Mesothelial cell of epicardium (in vitro differentiated cells): ENCODE results near the gene SKOR2. TPM values are rescaled to one million over a fixed set of nuclear protein-coding genes. Genes with fewer than 3 reads are reported as not detected.

Experiments used
- DNase-seq, 2 experiments: peaks; one replicate each; pipeline ENCODE4 v3.0.0; 2021; ENCODE audit warnings: low spot score in 2 of 2; ENCODE audit not compliant: unreplicated experiment in 2 of 2
- H3K27ac Mint-ChIP-seq: 2 replicates; pipeline ENCODE4 v1.8.0; 2021; ENCODE audit warnings: mixed read lengths
- H3K27me3 Mint-ChIP-seq: 2 replicates; pipeline ENCODE4 v1.8.0; 2021; ENCODE audit warnings: low read depth, mixed read lengths
- H3K36me3 Mint-ChIP-seq: 2 replicates; pipeline ENCODE4 v1.8.0; 2021; ENCODE audit warnings: mixed read lengths
- H3K4me1 Mint-ChIP-seq: 2 replicates; pipeline ENCODE4 v1.8.0; 2021; ENCODE audit warnings: mixed read lengths
- H3K4me3 Mint-ChIP-seq: 2 replicates; pipeline ENCODE4 v1.8.0; 2021; ENCODE audit warnings: mild to moderate bottlenecking, moderate library complexity, mixed read lengths
- H3K9me3 Mint-ChIP-seq: 2 replicates; pipeline ENCODE4 v1.8.0; 2021; ENCODE audit warnings: mixed read lengths
- CTCF ChIP-seq: fragments of 200-600 bp; sonication (generic); IDR thresholded peaks from one replicate; pipeline ENCODE4 v1.5.0; 2021; ENCODE audit warnings: antibody characterized with exemption; ENCODE audit not compliant: unreplicated experiment
- total RNA-seq: library from RNA; stranded (reverse); gene quantifications from 3 replicates; pipeline ENCODE4 v1.2.1, GENCODE V29; 2021

Gene SKOR2
- not detected in 3 replicates for total RNA-seq

GRCh38 chr18:47251289-47252120, at the start of gene SKOR2:
Gene SKOR2 (minus strand): TSS chr18:47251660. CDS start chr18:47249183, 2,477 bp downstream.
- Mint-ChIP-seq H3K4me1 (no peaks in the 10 kb centered on the region), H3K36me3 (no peaks in the 10 kb centered on the region), H3K27ac (no peak within 1 kb of the TSS), H3K9me3 (no peaks in the 10 kb centered on the region), H3K27me3 (peaks cover 87% of the 10 kb centered on the region), H3K4me3 (no peak within 1 kb of the TSS)
- no peak for DNase-seq
- TF ChIP-seq CTCF, result no peak

GRCh38 chr18:47296462-47296861, 45.0 kb upstream of the SKOR2 start:
- Mint-ChIP-seq H3K27me3 (peaks cover 55% of the 10 kb centered on the region), H3K4me1 (no peaks in the 10 kb centered on the region), H3K36me3 (no peaks in the 10 kb centered on the region), H3K4me3 (no peak overlapping the region), H3K9me3 (peaks cover 17% of the 10 kb centered on the region), H3K27ac (no peak overlapping the region)
- no peak for DNase-seq
- no peak for TF ChIP-seq CTCF

- Mint-ChIP-seq H3K36me3 (no peaks in the 10 kb centered on the region), H3K27ac (no peak overlapping the region), H3K4me1 (no peaks in the 10 kb centered on the region), H3K9me3 (peaks cover 4% of the 10 kb centered on the region), H3K4me3 (no peak overlapping the region), H3K27me3 (peaks cover 70% of the 10 kb centered on the region)
- no peak for TF ChIP-seq CTCF
- DNase-seq, result no peak
These were observed 43.3 kb upstream of the SKOR2 start for GRCh38 chr18:47294801-47295200.

- H3K4me1 Mint-ChIP-seq, result no peaks in the 10 kb centered on the region
- no peak overlapping the region for H3K4me3 Mint-ChIP-seq
- TF ChIP-seq CTCF, result no peak
- H3K27ac Mint-ChIP-seq, result no peak overlapping the region
- no peaks in the 10 kb centered on the region for H3K9me3 Mint-ChIP-seq
- peaks cover 86% of the 10 kb centered on the region for H3K27me3 Mint-ChIP-seq
- no peaks in the 10 kb centered on the region for H3K36me3 Mint-ChIP-seq
- no peak for DNase-seq
These were observed 37.3 kb upstream of the SKOR2 start for GRCh38 chr18:47288741-47289140.

- Mint-ChIP-seq H3K36me3 (no peaks in the 10 kb centered on the region), H3K4me1 (no peaks in the 10 kb centered on the region), H3K4me3 (no peak overlapping the region), H3K27me3 (peaks cover 89% of the 10 kb centered on the region), H3K9me3 (no peaks in the 10 kb centered on the region), H3K27ac (no peak overlapping the region)
- no peak for TF ChIP-seq CTCF
- no peak for DNase-seq
These were observed 36.6 kb upstream of the SKOR2 start for GRCh38 chr18:47287911-47288585.
